Panc1 (cell line): ENCODE data around the gene SMIM43. TPM values are rescaled to one million over a fixed set of nuclear protein-coding genes. Genes with fewer than 3 reads are reported as not detected.

Experiments used
- ATAC-seq: fragments of 200-7000 bp; cut with Tn5 transposase; 2 replicates; pipeline ENCODE4 v1.9.1; 2020; ENCODE audit warnings: mild to moderate bottlenecking, moderate library complexity
- BruUV-seq: library from RNA; stranded (reverse); fragments of 400-500 nt; replicated peaks from 2 replicates; lab custom pipeline; 2021; lab: Mats Ljungman, UMichigan
- CTCF ChIA-PET: fragments of 300-600 bp; sonication (Branson Sonifier 250); formaldehyde crosslinking; loops from one replicate; lab custom pipeline; 2022; ENCODE audit warnings: antibody characterized with exemption; lab: Charles Lee
- POLR2A ChIA-PET: fragments of 300-600 bp; sonication (Branson Sonifier 250); formaldehyde crosslinking; loops from one replicate; lab custom pipeline; 2022; ENCODE audit warnings: antibody characterized with exemption; lab: Charles Lee
- DNase-seq: peaks from one replicate; pipeline ENCODE4 v3.0.0-alpha.2; 2010; ENCODE audit warnings: low read depth, low spot score
- H3K27ac ChIP-seq: 2 replicates; pipeline ENCODE4 v1.5.1; 2011; ENCODE audit warnings: mild to moderate bottlenecking, low read length, inconsistent platforms
- H3K27me3 ChIP-seq: fragments of 200-500 bp; sonication (Bioruptor generic); 2 replicates; pipeline ENCODE4 v1.6.0; 2014; ENCODE audit warnings: low read length, inconsistent platforms; ENCODE audit not compliant: control insufficient read depth, insufficient read depth
- H3K36me3 ChIP-seq: fragments of 200-500 bp; sonication (Bioruptor generic); 2 replicates; pipeline ENCODE4 v1.5.1; 2014; ENCODE audit warnings: inconsistent platforms, mild to moderate bottlenecking, low read length, moderate library complexity; ENCODE audit not compliant: control insufficient read depth, insufficient read depth
- H3K4me1 ChIP-seq: 2 replicates; pipeline ENCODE4 v1.5.1; 2011; ENCODE audit warnings: inconsistent platforms, mild to moderate bottlenecking, low read length, moderate library complexity; ENCODE audit not compliant: control insufficient read depth, insufficient read depth
- H3K4me3 ChIP-seq, 2 experiments: 2 replicates each; pipeline ENCODE4 v1.5.1; 2011 to 2012; ENCODE audit warnings: low read depth in 2 of 2, low read length in 2 of 2, mild to moderate bottlenecking in 2 of 2, inconsistent platforms in 1 of 2, moderate library complexity in 1 of 2
- H3K9me3 ChIP-seq: fragments of 200-500 bp; sonication (Bioruptor generic); 2 replicates; pipeline ENCODE4 v1.5.1; 2014; ENCODE audit warnings: low read depth, mild to moderate bottlenecking, inconsistent platforms, low read length, moderate library complexity; ENCODE audit not compliant: control insufficient read depth, insufficient read depth
- POLR2AphosphoS5 ChIP-seq: IDR thresholded peaks from 2 replicates; pipeline ENCODE4 v1.6.1; 2012; ENCODE audit warnings: mild to moderate bottlenecking, low read depth, low read length, moderate library complexity
- SIN3A ChIP-seq: IDR thresholded peaks from 2 replicates; pipeline ENCODE4 v1.6.1; 2012; ENCODE audit warnings: low read depth, mild to moderate bottlenecking, low read length, moderate library complexity, borderline replicate concordance; ENCODE audit not compliant: insufficient read depth
- TCF7L2 ChIP-seq: IDR thresholded peaks from 2 replicates; pipeline ENCODE4 v1.6.1; 2011; ENCODE audit warnings: mild to moderate bottlenecking, low read depth, low read length, inconsistent platforms
- in situ Hi-C: cut with HindIII; loops from 2 replicates; pipeline ENCODE4 v1.10.0; 2016; ENCODE audit warnings: low sequenced_read_pairs, low pct_unique_long_range_greater_than_20kb
- intact Hi-C: fragments of 100-400 bp; cut with micrococcal nuclease; formaldehyde crosslinking; loops from one replicate; pipeline ENCODE4 v1.10.0; 2022; ENCODE audit not compliant: unreplicated experiment
- total RNA-seq: library from RNA; stranded (reverse); gene quantifications from one replicate; pipeline ENCODE4 v1.2.1, GENCODE V29; 2021; ENCODE audit not compliant: unreplicated experiment
- TF ChIP-seq, protein P1 (sequence below), 2 experiments: IDR thresholded peaks; 2 replicates each; pipeline ENCODE4 v1.6.1; 2011 to 2012; ENCODE audit warnings: low read depth in 2 of 2, control low read depth in 1 of 2, low read length in 1 of 2, mild to moderate bottlenecking in 1 of 2, moderate library complexity in 1 of 2; ENCODE audit not compliant: insufficient read depth in 1 of 2
- TF ChIP-seq, protein P2 (sequence below): fragments of 450-650 bp; IDR thresholded peaks from 2 replicates; pipeline ENCODE4 v1.5.1; 2017; ENCODE audit warnings: mild to moderate bottlenecking

SMIM43 gene
- total RNA-seq, 1 experiment from 2014 or later = not detected

DNA sequence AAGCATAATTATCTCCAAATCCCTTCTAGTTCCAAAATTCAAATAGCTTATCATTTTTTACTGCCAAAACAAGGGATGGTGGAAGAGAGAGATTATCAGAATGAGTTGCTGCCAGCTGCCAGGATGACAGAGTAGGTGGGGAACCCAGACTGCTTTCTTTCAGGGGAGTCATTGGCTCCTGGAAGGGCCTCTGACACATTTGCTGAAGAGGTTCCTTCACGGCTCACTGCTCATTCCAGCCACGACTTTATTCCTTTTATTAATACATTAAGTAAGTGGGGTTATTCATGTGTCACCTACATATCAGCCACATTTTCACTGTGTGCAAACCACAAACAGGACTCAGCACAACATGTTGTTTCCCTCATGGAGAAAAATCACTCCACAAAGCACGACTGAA is 12.7 kb upstream of the SMIM43 start:
- no peaks in the 10 kb centered on the region; the same call in 1 of the 2 replicates for H3K27me3 ChIP-seq
- BruUV-seq = no TSS peak
- ChIA-PET POLR2A (no interaction called here), CTCF (no interaction called here)
- H3K36me3 ChIP-seq = no peaks in the 10 kb centered on the region
- TF ChIP-seq, protein P1, sequence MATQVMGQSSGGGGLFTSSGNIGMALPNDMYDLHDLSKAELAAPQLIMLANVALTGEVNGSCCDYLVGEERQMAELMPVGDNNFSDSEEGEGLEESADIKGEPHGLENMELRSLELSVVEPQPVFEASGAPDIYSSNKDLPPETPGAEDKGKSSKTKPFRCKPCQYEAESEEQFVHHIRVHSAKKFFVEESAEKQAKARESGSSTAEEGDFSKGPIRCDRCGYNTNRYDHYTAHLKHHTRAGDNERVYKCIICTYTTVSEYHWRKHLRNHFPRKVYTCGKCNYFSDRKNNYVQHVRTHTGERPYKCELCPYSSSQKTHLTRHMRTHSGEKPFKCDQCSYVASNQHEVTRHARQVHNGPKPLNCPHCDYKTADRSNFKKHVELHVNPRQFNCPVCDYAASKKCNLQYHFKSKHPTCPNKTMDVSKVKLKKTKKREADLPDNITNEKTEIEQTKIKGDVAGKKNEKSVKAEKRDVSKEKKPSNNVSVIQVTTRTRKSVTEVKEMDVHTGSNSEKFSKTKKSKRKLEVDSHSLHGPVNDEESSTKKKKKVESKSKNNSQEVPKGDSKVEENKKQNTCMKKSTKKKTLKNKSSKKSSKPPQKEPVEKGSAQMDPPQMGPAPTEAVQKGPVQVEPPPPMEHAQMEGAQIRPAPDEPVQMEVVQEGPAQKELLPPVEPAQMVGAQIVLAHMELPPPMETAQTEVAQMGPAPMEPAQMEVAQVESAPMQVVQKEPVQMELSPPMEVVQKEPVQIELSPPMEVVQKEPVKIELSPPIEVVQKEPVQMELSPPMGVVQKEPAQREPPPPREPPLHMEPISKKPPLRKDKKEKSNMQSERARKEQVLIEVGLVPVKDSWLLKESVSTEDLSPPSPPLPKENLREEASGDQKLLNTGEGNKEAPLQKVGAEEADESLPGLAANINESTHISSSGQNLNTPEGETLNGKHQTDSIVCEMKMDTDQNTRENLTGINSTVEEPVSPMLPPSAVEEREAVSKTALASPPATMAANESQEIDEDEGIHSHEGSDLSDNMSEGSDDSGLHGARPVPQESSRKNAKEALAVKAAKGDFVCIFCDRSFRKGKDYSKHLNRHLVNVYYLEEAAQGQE (IDR thresholded peaks at IDR 0.05; ENCODE audit: insufficient read depth in 1 of 2, low read depth in 2 of 2, low read length in 1 of 2) = no peak
- TF ChIP-seq, protein P2, sequence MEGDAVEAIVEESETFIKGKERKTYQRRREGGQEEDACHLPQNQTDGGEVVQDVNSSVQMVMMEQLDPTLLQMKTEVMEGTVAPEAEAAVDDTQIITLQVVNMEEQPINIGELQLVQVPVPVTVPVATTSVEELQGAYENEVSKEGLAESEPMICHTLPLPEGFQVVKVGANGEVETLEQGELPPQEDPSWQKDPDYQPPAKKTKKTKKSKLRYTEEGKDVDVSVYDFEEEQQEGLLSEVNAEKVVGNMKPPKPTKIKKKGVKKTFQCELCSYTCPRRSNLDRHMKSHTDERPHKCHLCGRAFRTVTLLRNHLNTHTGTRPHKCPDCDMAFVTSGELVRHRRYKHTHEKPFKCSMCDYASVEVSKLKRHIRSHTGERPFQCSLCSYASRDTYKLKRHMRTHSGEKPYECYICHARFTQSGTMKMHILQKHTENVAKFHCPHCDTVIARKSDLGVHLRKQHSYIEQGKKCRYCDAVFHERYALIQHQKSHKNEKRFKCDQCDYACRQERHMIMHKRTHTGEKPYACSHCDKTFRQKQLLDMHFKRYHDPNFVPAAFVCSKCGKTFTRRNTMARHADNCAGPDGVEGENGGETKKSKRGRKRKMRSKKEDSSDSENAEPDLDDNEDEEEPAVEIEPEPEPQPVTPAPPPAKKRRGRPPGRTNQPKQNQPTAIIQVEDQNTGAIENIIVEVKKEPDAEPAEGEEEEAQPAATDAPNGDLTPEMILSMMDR = no peak
- TF ChIP-seq TCF7L2 (no peak), POLR2AphosphoS5 (no peak), SIN3A (no peak)
- no peak overlapping the region for H3K27ac ChIP-seq
- DNase-seq (no peak), ATAC-seq (no peak)
- intact Hi-C loops = no loop called here
- no peaks in the 10 kb centered on the region for H3K9me3 ChIP-seq
- no peak overlapping the region for H3K4me3 ChIP-seq
- no peaks in the 10 kb centered on the region for H3K4me1 ChIP-seq
- in situ Hi-C loops = no loop called here

DNA sequence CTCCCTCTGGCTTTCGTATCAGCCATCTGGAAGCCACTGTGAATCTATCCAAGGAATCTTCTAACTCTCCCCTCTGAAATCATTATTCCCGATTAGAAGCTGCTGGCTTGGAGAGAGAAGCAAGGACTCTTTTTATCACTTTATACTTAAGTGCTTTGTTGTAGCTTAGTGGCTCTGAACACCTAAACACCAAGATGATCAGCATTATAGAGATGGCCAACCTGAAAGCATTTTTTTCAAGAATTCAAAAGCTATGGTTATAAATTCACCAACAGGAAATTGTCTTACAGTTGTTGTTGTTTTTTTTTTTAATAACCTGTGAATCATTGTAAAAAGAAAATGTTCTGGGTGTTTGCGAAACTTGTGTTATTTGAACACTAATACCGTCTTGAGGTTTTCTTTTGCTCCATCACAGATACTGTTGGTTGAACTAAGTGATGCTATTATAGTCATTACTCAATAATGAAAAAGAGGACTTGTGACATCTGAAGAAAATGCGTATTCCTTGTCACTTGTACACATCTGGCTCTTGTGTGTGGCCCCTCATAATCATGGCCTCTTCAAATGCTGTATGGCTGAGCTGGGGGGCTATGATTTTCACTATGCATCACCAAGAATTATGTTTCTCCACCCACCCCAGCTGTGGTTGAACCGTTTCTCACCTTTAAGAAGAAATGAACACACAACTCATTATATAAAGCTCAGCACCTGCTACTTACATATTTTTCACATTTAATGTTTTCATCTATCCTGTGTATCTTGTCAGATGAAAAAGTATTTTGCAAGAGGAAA is 11.8 kb upstream of the SMIM43 start:
- in situ Hi-C loops (no loop called here), intact Hi-C loops (no loop called here)
- ChIA-PET POLR2A (no interaction called here), CTCF (no interaction called here)
- BruUV-seq = no TSS peak
- Histone ChIP-seq H3K27ac (no peak overlapping the region), H3K36me3 (no peaks in the 10 kb centered on the region), H3K9me3 (no peaks in the 10 kb centered on the region), H3K27me3 (no peaks in the 10 kb centered on the region; the same call in 1 of the 2 replicates), H3K4me3 (no peak overlapping the region), H3K4me1 (no peaks in the 10 kb centered on the region)
- ATAC-seq (no peak), DNase-seq (no peak)
- TF ChIP-seq, protein P2 = no peak
- TF ChIP-seq POLR2AphosphoS5 (no peak), TCF7L2 (no peak)
